GM21423 (cell line): Measurements from ENCODE around the gene CDC6.

Experiments used
- ATAC-seq: cut with Tn5 transposase; IDR thresholded peaks from one replicate; pipeline ENCODE4 v1.9.1; 2021; ENCODE audit warnings: mild to moderate bottlenecking, moderate library complexity; ENCODE audit not compliant: unreplicated experiment

The CDC6 gene

DNA sequence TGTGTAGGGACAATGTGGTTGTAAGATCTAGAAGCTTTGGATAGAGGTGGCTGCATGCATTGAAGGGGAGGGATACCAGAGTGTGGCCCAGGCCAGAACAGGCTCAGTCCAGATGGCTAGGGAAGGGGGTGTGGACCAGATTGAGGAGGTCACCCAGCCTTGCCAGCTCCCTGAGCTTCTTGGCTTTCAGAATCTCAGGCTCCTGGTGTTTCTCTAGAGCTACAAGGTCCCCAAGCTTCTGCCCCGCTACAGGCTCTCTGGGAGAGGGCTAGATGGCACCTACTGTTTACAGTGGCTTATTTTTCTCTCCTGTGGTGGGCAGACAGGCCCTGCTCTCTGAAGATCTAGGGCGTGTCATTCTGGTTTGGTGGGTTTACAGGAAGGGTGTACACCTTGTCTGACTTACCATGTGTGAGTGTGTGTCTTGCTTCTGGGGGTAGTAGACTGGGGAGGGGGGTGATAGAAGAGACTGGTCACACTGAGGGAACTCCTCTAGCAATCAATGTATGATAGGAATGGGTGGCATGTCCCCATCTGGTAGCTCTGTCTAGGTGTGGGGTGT lies 22.4 kb downstream of the CDC6 start:
- ATAC-seq = no peak

GRCh38 chr17:40310882-40311391 lies 23.3 kb downstream of the CDC6 start:
- no peak for ATAC-seq

GRCh38 chr17:40311575-40311974 lies 23.9 kb downstream of the CDC6 start:
- ATAC-seq = no peak

GRCh38 chr17:40312131-40312731 lies 24.6 kb downstream of the CDC6 start:
- ATAC-seq = no peak

- ATAC-seq = no peak
These were observed 25.4 kb downstream of the CDC6 start for GRCh38 chr17:40312893-40313667.

DNA sequence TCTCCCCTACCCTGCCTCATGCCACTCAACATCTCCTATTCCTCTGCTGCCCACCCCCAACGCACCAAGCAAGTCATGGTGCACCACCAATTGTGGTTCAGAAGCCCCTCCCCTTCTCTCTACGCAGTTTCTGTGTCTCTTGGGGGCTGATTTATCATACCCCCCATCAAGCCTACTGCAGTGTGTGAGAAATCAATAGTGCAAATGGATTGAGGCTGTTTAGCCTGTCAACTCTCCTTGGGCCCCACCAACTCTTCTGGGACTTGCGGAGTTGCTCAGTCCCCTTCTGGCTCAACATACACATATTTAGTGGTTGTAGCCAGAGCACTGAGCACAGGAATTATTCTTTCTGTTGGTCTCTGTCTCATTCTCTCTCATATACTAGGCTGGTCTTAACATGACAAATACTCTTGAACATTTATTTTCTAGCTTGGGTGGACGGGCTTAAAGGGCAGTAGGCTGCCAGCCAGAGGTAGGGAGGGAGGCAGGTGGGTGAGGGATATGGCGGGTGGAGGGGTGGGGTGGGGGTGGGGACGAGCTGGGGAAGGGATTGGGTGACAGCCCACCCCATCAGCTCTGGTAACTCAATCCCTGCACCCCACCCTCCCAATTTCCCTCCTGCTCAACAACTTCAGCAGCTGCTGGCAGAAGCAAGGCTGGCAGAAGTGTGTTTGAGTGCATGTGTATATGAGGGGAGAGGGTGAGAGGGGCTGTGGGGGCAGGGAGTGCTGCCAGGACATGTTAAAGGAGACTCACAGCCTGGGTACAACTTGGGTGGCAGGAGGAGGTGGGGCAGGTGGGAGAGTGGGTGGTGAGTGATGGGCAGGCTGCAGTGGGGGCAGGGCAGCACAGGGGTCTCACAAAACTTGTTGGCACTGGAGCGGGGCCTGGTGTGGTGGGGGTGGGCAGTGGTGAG lies 26.2 kb downstream of the CDC6 start:
- ATAC-seq = no peak

GRCh38 chr17:40314584-40314956 lies 26.9 kb downstream of the CDC6 start:
- ATAC-seq = no peak

GRCh38 chr17:40315206-40315605 lies 27.5 kb downstream of the CDC6 start:
- ATAC-seq = no peak

- ATAC-seq = no peak
These were observed 28.2 kb downstream of the CDC6 start for GRCh38 chr17:40315678-40316570.

DNA sequence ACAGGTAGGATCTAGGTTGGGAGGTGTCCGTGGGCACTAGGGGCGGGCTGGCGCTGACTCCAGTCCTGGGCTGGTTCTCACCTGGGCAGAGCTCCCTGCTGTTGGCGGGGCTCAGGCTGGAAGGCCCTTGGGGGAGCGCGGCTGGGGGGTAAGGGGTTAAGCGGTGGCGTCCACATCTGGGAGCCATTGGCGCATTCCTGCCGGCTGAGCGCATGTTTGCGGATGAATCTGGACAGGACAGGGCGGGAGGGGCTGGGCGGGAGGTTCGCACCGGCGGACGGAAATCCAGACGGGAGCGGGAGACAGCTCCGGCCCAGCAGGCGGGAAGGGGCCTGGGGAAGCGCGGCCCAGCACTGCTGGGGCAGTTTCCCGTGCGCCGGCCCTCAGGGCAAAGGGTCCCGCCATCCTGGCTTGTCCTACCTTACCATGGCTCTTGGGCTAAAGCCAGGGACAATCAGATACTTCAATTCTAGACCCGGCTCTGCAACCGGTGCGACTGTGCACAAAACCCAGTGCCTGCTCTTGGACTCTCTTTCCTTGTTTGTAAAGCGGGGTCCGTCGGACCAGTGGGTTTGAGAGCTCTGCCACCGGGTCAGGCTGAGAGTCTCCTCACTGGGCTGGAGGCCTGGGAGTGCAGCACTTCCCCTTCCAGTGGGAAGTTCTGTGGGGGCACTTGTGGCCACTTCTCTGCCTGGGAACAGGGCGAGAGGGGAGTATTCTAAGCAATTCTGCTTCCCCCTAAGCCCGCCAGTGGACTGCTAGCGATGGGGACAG lies 29.1 kb downstream of the CDC6 start:
- no peak for ATAC-seq

DNA sequence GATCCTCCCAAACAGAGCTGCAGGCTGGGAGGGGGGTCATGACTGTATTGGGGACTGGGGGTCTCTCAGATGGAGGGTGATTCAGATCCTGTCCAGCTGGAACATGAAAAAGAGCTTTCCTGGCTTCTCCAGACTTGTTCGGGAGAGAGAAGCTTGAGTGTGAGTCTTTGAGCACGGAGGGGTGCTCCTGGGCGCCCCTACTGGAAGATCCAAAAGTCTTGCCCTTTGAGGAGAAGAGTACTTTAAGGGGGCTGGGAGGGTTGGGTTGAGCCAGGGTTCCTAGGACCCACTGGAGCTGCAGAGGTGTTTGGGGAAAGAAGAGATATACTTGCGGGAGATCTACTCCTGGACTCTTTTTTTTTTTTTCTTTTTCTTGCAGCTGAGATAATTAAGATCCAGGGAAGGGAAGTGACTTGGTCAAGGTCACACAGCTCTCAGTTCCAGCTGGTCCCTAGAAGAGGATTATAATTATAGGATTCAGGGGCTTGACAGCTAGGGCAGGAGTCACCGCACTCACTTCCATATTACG lies 29.7 kb downstream of the CDC6 start:
- no peak for ATAC-seq

GRCh38 chr17:40317880-40318829 lies 30.5 kb downstream of the CDC6 start:
- peak; percentile 47 for ATAC-seq

DNA sequence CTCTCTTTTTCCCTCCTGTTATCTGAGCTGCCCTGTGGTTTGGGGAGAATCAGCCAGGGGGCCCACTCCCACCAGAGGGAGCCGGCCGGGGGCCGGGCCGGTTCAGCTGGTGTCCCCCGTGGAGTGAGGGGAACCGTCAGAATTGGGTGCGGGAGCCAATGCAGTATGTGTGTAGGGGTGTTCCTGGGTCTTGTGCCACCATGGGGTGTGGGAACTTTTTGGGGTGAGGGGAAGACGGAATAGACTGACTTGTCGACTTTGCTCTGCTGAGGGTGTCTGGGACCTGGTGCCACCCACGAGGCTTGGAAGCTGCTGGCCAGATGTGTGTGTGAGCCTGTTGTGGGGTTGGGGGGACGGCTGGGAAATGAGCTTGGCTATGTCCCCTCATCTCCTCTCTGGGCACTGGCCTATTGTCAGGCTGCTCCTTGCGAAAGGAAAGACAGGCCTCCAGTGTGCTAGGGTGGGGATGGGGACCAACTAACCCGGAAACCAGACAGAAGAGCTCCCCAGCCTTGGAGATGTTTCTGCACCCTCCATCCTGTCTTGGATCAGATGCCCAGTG lies 31.2 kb downstream of the CDC6 start:
- ATAC-seq = no peak

- no peak for ATAC-seq
These were observed 32.2 kb downstream of the CDC6 start for GRCh38 chr17:40319651-40320540.

GRCh38 chr17:40320756-40321523 lies 33.3 kb downstream of the CDC6 start:
- ATAC-seq = no peak

DNA sequence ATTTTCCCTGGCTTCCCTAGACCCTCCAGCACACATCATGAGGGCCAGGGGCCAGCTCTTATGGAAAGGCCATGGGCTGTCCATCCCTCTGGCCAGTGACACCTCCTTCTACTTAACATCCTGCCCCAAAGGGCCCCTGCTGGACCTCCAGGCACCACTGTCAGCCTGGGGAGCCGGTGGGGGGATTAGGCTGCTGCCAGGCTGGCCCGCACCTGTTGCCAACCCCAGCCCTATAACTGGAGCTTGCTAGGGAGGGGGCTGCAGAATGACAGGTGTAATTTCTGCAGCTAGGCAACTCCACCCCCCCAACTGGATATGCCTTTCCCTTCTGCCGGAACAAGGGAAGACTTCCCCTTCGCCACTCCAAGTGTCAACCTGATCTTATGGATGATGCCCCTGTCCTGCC lies 33.8 kb downstream of the CDC6 start:
- no peak for ATAC-seq
